ENCODE measurements around the gene EPS8.
"Not testable (repeated sequence)": the region's sequence is repeated elsewhere in the genome, so short reads cannot be mapped to it uniquely, and the experiment has no call there.

Gene EPS8

DNA sequence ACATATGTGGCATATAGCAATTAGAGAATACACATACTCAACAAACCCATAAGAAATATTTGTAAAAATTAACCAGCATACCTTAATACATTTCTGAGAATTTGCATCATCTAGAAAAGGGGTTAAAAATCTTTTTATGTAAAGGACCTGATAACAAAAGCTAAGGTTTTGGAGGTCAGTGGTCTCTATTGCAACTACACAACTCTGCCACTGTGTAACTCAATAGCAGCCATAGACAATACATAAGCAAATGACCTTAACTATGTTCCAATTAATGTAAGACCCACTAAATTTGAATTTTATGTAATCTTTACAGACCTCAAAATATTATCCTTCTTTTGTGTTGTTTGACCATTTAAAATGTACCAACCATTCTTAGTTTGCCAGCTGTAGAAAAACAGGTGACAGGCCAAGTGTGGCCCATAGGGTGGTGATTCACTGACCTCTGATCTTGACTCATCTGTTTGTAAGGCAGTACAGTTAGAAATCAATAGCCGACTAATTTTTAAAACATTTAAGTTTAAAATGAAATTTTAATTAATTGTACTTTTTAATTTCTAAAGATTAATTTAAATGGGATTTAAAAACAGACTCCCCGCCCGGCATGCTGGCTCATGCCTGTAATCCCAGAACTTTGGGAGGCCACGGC, 7.4 kb upstream of the EPS8 start:
- DNase-seq: no peak

DNA sequence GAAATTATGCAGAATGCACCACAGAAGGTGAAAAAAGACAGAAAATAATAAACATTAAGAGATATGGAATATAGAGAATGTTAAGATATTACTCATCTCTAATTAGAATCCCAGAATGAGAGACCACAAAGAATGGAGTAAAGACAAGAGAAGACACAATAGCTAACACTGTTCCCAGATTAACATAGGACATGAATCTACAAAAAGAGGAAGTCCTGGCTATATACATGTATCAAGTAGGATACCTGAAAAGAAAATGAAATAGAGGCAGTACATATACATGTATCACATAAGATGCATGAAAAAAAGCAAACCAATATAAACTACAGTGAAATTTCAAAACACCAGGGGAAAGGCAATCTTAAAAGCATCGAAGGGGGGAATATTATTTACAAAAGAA, 5.6 kb upstream of the EPS8 start:
- DNase-seq: no peak

DNA sequence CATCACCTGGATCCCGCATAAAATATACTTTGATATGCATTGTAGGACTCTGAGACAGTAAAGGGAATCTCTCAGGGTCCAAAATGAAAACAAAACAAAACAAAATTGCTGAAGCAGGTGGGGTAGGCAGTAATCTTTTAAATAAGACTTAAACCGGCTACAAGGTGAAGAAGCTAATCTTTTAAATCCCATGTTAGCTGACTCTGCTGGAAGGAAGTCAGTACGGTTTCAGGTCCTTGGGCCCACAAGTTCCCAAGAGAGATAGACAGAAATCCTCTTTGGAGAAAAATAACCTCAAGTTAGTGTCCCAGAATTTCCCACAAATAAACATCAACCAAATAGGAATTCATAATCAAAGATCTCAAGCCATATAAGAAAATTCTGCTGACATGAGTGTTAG, 5.0 kb upstream of the EPS8 start:
- DNase-seq: no peak

DNA sequence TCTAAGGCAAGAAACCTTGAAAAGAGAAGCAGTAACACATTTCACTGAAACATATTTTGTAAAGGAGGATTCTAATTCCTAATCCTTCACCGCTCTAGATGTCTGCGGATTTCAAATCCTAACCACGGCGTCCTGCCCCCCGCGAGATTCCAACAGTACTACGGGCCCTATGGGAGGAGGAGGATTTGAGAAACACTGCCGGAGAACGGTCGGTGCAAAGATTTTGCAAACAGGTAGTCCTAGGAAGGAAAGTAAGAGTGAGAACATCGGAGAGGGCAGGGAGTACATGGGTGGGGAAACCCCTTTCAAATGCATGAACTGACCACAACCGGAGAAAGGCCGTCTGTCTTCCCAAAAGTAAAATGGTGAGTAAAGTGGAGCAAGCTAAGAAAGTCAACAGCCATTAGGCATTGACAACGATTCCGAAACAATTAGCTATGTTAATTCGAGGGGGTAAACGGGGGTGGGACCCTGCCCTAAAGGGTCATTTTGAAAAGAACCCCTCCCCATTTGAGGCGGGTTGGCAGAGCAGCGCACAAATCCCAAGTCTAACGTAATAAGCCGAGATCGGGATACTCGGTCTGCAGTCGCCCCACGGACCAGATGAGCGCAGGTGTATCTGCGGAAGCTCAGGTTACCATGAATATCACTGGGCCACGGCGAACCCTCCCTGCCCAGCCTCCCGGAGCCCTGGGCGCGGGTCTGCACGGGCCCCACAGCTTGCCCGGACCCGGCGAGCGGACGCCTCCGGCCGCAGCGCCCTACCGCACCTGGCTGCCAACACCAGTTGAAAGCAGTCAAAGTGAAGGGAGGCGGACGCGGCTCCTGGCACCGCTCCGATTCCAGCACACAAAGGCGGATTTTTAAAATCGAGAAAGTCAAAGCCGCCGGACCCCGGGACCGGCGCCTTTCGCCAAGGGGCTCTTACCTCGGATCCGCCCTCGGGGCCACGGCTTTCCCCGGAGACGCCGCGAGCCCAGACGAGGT, 662 bp downstream of the EPS8 start:
- no peak for DNase-seq

DNA sequence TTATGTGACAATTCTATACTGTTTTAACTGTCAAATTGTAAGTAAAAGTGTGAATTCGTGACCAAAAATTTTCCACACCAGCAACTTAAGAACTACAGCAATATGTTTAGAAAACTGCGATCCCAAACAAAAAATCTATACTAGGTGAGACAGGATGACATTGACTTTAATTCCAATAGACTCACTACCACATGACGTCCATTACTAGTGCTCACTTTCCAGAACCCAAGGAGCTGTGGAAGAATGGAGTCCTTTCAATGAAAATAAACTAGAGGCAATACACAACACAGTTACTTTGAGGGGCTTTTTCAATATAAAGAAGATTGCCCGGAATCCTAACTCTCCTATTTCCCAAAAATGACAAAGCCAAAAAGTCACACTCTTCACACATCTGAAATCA, 1.4 kb downstream of the EPS8 start:
- DNase-seq: no peak

DNA sequence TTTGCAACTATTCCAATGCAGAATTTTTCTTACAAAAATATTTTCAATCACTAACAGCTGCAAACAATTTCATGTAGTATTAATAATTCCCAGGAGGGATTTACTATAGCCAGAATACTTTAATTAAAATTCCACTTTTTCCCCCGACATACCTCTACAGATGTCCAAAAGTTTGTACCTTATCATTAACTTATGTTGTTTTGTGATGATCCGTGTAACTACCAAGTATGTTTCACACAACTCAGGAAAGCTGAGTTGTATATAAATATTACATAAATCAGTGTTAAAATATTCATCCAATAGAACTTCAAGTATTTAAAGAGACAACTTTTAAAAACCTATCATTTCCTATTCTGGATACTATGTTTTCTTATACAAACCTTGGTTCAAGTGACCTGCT, 2.4 kb downstream of the EPS8 start:
- DNase-seq: no peak

DNA sequence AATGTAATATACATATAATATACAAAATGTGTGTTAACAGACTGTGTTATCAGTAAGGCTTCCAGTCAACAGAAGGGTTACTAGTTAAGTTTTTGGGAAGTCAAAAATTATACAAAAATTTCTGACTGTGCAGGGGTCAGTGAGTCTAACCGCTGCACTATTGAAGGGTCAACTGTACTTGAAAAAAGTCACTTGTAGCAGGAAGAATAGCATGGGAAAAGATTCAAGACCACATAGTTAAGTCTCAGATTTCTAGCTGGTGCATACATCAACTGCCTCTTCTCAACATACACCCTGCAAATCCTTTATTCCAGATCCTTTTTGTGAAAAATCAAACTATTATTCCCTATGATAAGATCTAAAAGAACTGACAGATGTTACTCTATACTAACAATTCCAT, 5.9 kb downstream of the EPS8 start:
- DNase-seq: no peak

DNA sequence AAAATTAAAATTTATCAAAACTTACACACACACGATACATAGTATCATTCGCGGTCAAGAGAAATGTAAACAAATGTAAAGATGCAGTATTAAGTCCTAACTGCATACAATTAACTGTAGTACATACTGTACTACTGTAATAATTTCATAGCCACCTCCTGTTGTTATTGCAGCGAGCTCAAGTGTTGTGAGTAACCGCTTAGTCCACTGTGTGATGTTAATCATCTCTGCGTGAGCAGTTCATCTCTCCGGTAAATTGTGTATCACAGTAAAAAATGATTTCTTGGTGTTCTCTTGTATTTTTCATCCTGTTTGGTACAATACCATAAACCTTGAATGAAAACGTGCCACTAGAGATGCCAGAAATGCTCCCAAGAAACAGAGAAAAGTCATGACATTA, 6.5 kb downstream of the EPS8 start:
- no peak for DNase-seq

DNA sequence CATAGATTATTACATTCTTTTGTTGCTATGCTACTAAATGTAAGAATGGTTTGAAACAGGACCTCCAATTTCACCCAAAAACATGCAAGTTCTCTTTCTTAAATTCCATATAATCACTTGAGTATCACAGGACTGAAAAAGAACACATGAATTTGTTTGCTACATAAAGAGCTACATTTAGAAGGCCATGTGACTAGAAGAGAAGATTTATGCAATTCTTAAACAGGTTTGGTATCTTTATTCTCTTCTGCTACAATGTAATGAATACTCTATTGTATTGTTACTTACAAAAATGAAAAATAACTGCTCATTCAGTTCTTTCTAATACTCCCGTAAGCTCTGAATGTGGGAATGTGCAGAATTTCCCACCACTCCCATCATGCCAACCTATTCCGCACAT, 9.3 kb downstream of the EPS8 start:
- DNase-seq: no peak

DNA sequence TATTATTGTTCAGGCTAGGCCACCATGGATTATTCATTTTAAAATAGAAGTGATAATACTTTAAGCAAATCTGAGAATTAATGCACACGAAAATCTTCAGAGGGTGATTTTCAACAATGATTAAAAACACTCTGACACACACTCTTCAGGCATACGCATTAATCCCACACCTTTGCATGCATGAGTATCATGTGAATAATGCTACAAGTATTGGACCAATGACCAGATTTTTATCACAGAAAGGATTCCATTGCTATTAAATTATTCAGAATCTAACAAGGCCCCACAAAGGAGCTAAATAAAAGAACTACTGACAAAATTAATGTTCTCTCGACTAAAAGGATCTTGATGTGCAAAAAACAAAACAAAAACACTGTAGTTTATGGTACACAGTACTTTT, 11.1 kb downstream of the EPS8 start:
- DNase-seq: no peak

DNA sequence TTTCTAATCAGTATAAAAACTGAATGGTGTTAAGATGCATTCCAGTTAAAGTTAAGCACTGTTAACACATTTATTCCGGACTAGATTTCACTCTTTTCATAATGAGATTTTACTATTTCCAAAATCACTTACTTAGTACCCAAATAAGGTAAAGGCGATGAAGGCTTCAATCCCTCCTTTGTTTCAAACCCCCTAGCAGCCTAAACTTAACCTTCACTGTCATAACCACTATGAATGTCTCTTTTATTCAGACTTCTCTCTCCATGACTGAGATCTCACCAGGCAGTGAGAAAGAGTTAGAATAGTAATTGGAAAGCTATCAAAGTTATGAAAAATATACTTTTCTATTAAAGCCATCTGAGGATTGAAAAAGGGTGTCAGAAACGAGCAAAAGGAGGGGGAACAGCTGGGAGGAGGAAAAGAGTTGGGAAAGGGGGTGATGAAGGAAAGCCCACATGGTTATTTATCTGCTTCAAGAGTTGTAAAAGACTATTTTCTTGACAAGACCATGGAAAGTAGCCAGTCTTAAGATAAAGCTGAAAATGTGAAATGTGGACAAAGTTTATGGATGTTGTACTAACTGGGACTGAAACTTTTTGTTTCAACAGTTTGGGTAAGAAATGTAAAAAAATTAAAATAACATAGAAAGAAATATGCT, 11.7 kb downstream of the EPS8 start:
- DNase-seq: no peak

DNA sequence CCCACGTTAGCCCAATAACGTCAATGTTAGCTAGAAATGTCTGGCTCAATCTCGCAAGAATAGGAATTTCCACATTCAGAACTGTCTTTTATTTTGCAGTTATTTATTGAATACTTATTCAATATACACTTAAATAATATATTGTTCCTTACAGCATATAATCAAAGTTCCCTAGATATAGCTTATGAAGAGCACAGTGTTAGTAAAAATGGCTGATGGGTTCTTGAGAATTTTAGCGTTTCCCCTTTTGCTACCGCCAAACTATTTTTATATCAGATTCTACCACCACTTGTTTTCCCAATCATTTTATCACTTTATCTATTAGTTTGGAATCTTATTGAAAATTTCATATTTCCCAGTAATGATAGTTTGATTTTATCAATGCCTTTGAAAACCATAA, 12.7 kb downstream of the EPS8 start:
- no peak for DNase-seq

DNA sequence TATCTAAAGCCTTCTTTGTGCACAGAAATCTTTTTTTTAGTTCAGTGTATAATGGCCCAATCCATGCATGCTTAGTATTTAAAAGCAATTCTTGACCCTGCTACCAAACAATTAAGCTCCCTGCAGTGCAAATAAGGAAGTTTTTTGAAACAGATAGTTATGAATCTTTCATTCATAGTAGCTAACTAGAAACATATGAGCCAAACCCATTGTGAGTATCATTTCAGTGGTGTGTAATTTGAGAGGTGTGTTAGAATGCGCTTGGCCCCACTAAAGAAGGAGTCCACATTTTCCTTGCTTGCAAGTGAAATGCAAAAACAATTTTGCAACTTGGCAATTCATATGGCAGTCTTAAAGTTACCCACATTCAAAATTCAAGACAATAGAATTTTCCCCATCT, 14.4 kb downstream of the EPS8 start:
- DNase-seq: no peak

DNA sequence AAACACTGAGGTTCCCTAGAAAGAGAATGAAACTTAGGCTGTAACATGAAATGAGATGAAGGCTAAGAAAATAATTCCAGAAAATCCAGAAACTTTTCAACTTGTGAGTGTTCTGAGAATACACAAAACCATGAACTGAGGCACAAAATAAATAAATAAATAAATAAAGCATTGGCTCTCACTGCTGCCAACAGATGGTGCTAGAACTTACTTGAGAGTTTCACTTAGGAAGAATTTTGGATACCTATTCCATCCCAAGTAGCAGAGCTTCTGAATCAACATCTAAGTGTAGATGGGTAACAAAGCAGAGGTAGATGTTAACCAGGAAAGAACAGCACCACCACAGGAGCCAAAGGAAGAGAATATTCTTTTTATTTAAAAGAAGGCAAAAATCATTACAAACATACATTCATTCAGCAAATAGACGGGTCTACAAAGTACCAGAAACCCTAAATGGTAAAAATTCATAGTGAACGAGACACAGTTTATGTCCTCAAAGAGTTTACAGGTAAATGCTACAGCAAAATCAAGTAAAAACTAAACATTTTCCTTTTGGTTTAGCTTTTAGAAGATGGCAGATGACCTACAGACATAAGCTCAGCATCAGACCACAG, 16.7 kb downstream of the EPS8 start:
- DNase-seq: no peak

DNA sequence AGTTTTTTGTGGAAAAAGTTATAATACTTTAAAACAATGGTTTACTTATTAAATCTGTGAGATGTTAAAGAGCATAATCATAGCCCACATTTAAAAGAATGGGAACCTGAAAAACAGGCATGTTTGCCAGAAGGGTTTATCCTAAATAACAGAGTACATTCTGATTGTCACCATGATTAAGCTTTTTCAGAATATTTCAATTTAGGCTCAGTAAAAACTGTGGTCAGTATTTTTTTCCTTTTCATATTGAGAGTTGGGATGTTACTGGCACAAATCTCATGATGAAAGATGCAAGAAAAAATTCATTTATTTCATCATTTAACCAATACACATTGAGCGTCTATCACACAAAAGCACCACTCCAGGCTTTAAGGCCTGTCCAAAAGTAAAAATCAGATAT, 18.6 kb downstream of the EPS8 start:
- DNase-seq: no peak

DNA sequence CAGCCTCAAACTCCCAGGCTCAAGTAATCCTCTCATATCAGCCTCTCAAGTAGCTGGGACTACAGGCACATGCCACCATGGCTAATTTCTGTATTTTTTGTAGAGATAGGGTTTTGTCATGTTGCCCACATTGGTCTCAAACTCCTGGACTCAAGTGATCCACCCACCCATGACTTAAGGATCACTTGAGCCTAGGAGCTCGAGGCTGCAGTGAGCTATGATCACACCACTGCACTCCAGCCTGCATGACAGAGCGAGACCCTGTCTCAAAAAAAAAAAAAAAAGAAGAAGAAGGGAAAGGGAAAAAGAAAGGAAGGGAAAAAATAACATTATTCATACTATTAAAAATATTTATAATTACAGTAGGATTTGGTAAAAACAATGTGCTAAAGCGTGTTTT, 19.2 kb downstream of the EPS8 start:
- DNase-seq: no peak

DNA sequence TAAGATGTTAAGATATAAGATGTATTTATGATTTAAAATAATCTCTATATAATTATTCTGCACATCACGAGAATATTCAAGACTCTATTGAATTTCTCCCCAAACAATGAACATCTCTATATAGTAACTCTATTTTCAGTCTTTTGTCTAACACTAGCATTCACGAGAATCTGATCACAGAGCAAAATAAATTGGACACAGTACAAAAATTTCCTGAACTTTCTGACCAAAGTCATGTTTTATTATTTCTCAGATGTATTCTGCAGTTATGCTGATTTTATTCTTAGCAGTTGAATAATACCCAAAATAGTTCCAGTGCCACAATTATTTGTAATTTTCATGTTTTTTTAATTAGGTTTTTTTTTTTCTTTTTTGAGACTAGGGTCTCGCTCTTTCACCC, 19.6 kb downstream of the EPS8 start:
- no peak for DNase-seq

DNA sequence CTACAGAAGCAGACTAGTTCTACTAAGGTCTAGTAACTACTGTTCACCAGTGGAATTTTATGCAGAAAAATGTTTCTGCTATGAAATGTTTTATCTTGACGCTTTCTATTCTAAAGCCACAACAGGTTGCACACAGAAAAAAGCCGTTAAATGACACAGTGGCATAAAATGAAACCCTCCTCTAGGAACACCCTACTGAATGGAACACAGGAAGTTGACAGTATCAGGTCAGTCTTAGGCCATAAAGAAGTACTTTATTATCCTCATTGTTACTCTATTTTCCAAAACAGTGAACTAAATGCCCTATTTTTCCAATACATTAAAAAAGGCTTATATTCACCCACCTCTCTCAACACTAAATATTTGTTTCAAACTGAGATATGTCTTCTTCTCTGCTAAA, 21.9 kb downstream of the EPS8 start:
- no peak for DNase-seq

DNA sequence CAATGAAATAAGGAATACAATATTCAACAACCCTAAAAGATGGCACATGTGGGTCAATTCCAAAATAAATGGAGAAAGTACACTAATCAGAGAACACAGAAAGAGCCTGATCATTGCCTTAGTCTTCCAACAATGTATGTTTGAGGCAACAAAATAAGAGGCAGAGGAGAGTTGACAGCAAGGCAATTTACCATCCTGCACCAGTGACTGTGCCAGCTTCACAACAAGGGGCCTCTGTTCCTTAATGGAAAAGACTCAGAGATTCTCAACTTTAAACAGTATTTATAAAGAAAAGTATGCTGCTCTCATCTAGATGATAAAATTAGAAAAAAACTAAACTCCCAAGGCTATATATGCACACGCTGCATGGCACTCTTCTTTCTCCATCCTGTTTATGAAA, 25.9 kb downstream of the EPS8 start:
- DNase-seq: no peak

DNA sequence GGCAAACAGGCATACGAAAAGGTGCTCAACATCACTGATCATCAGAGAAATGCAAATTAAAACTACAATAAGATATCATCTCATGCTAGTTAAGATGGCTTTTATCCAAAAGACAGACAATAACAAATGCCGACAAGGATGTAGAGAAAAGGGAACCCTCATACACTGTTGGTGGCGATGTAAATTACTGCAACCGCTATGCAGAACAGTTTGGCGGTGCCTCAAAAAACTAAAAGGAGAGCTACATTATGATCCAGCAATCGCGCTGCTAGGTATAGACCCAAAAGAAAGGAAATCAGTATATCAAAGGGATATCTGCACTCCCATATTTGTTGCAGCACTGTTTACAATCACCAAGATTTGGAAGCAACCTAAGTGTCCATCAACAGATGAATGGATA, 27.0 kb downstream of the EPS8 start:
- not testable (repeated sequence) for DNase-seq

DNA sequence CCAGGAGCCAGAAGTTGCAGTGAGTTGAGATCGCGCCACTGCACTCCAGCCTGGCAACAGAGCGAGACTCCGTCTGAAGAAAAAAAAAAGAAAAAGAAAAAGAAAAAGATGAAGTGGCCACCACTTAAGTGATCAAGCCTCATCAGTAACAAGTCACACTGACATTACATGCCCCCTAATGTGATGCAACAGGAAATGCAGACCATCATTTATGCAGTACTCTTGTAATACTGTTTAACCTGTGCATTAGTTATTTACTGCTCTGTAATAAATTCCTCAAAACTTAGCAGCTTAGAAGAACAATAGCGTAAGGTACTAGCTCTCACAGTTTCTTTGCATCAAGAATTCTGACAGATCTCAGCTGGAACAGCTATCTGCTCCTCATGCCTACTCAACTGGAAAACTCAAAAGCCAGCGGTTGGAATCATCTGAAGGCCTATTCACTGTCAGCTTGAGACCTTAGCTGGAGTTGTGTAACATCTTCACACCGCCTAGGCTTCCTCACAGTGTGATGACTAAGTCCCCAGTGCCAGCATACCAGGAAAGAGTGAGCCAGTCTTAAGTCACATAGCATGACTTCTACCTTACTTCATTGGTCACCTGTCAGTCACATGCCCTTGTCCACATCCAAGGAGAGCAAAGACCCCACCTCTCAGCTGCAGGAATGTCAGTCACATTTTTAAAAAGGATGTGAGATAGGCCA, 31.5 kb downstream of the EPS8 start:
- DNase-seq: peak in 1 of 2 experiments; percentile 18

DNA sequence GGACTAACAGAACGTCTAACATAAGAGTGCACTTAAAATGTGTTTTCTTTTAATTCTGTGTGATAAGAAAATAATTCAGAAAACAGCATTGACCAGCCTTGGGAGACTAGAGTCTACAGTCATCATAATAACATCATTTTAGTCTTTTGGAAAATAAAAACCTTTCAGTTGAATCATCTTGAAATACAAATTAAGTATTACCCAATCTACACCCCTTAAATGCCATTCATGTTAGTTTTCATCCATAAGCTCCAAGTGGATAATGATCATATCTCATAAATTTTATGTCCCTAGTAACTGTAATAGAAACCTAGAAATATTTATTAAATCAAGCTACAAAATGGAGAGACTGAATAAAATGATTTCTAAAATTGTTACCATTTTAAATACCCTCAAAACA, 32.4 kb downstream of the EPS8 start:
- no peak for DNase-seq

DNA sequence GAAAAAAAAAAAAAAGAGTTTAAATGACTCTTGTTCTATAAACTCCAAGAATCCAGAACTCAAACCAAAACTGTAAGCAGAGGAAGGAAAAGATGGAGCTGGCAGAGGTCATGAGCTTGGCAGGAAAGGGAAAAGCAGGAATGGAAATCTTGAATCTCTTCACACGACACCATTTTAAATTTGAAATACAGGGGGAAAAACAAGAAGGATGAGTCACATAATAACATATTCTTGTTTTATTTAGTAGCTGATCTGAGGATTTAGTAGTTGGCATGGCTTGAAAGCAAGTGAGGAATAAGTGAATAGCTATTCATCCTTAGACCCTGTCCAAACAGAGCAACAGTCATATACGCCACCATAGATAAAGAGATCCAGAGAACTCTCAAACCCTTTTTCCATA, 35.0 kb downstream of the EPS8 start:
- DNase-seq: no peak
